IMR-90 (cell line): ENCODE results near the gene STX7. TPM values are rescaled to one million over a fixed set of nuclear protein-coding genes. Genes with fewer than 3 reads are reported as not detected.
A peak's percentile ranks its signal among the peaks of the same experiment; 100 is the strongest.

Experiments
- ATAC-seq: fragments of 200-7000 bp; cut with Tn5 transposase; 2 replicates; pipeline ENCODE4 v1.9.1; 2020; ENCODE audit warnings: low read depth, mild to moderate bottlenecking, moderate library complexity
- BruUV-seq: library from RNA; stranded (reverse); fragments of 400-500 nt; replicated peaks from 2 replicates; lab custom pipeline; 2021; lab: Mats Ljungman, UMichigan
- CTCF ChIA-PET: fragments of 300-600 bp; formaldehyde crosslinking; extraction: SDS; loops from one replicate; lab custom pipeline; 2021; ENCODE audit warnings: antibody characterized with exemption; lab: Yijun Ruan, JAX
- POLR2A ChIA-PET: fragments of 300-600 bp; sonication (Branson Sonifier 250); formaldehyde crosslinking; loops from one replicate; lab custom pipeline; 2022; ENCODE audit warnings: antibody characterized with exemption; ENCODE audit not compliant: unreplicated experiment; lab: Charles Lee
- DNase-seq: peaks from one replicate; pipeline ENCODE4 v3.0.0; 2013
- H2AFZ ChIP-seq: replicated peaks from 2 replicates; pipeline ENCODE3; 2013; ENCODE audit warnings: low read length, mild to moderate bottlenecking; ENCODE audit not compliant: poor library complexity
- H2AK5ac ChIP-seq: 2 replicates; pipeline ENCODE4 v1.6.1; 2013; ENCODE audit warnings: low read depth, low read length, inconsistent platforms
- H2AK9ac ChIP-seq: replicated peaks from 2 replicates; pipeline ENCODE3; 2013; ENCODE audit warnings: mild to moderate bottlenecking, low read depth, low read length, moderate library complexity; ENCODE audit not compliant: poor library complexity
- H2BK120ac ChIP-seq: 2 replicates; pipeline ENCODE4 v1.6.1; 2013; ENCODE audit warnings: low read depth, low read length, inconsistent platforms
- H2BK15ac ChIP-seq: 3 replicates; pipeline ENCODE4 v1.6.1; 2013; ENCODE audit warnings: low read depth, low read length, inconsistent platforms
- H2BK20ac ChIP-seq: 2 replicates; pipeline ENCODE4 v1.6.1; 2013; ENCODE audit warnings: low read depth, mild to moderate bottlenecking, inconsistent platforms, low read length, moderate library complexity
- H2BK5ac ChIP-seq: 2 replicates; pipeline ENCODE4 v1.6.1; 2013; ENCODE audit warnings: mild to moderate bottlenecking, low read depth, low read length, inconsistent platforms; ENCODE audit not compliant: poor library complexity, severe bottlenecking
- H3K14ac ChIP-seq: replicated peaks from 2 replicates; pipeline ENCODE4 v1.6.1; 2013; ENCODE audit warnings: low read depth, low read length, inconsistent platforms
- H3K18ac ChIP-seq: 2 replicates; pipeline ENCODE4 v1.6.1; 2013; ENCODE audit warnings: low read depth, low read length, control low read depth
- H3K23ac ChIP-seq: 2 replicates; pipeline ENCODE4 v1.6.1; 2013; ENCODE audit warnings: low read depth, low read length, inconsistent platforms
- H3K27ac ChIP-seq: 2 replicates; pipeline ENCODE4 v1.5.1; 2013; ENCODE audit warnings: mild to moderate bottlenecking, control low read depth, low read length; ENCODE audit not compliant: insufficient read depth
- H3K27me3 ChIP-seq: 2 replicates; pipeline ENCODE4 v1.6.1; 2013; ENCODE audit warnings: low read length; ENCODE audit not compliant: control insufficient read depth, insufficient read depth
- H3K36me3 ChIP-seq: 2 replicates; pipeline ENCODE4 v1.6.1; 2013; ENCODE audit warnings: low read length, mixed read lengths; ENCODE audit not compliant: control insufficient read depth, insufficient read depth
- H3K4ac ChIP-seq: 2 replicates; pipeline ENCODE4 v1.6.1; 2013; ENCODE audit warnings: low read depth, low read length, inconsistent platforms
- H3K4me1 ChIP-seq: 2 replicates; pipeline ENCODE4 v1.6.1; 2013; ENCODE audit warnings: low read length, mixed read lengths; ENCODE audit not compliant: control insufficient read depth, insufficient read depth
- H3K4me2 ChIP-seq: 2 replicates; pipeline ENCODE4 v1.6.1; 2013; ENCODE audit warnings: low read depth, mild to moderate bottlenecking, control low read depth, low read length, moderate library complexity
- H3K4me3 ChIP-seq: 2 replicates; pipeline ENCODE4 v1.5.1; 2013; ENCODE audit warnings: low read depth, mild to moderate bottlenecking, control low read depth, low read length, moderate library complexity; ENCODE audit not compliant: insufficient read depth
- H3K56ac ChIP-seq: 2 replicates; pipeline ENCODE4 v1.6.1; 2013; ENCODE audit warnings: low read length, inconsistent platforms; ENCODE audit not compliant: insufficient read depth; ENCODE audit errors: extremely low read depth
- H3K79me1 ChIP-seq, 2 experiments: 2 replicates each; pipeline ENCODE4 v1.6.1; 2013; ENCODE audit warnings: low read length in 2 of 2, inconsistent platforms in 1 of 2, low read depth in 1 of 2
- H3K9ac ChIP-seq: 2 replicates; pipeline ENCODE4 v1.6.1; 2013; ENCODE audit warnings: low read depth, low read length, control low read depth
- H3K9me1 ChIP-seq: 2 replicates; pipeline ENCODE4 v1.6.1; 2013; ENCODE audit warnings: low read length, inconsistent platforms; ENCODE audit not compliant: insufficient read depth
- H3K9me3 ChIP-seq: 2 replicates; pipeline ENCODE4 v1.6.1; 2013; ENCODE audit warnings: low read length; ENCODE audit not compliant: control insufficient read depth, insufficient read depth
- H4K20me1 ChIP-seq: 2 replicates; pipeline ENCODE4 v1.6.1; 2013; ENCODE audit warnings: low read length, inconsistent platforms; ENCODE audit not compliant: insufficient read depth
- H4K5ac ChIP-seq: 2 replicates; pipeline ENCODE4 v1.6.1; 2013; ENCODE audit warnings: mild to moderate bottlenecking, low read depth, low read length, control low read depth
- H4K8ac ChIP-seq, 2 experiments: 2 replicates each; pipeline ENCODE4 v1.6.1; 2013; ENCODE audit warnings: low read depth in 2 of 2, low read length in 2 of 2, control low read depth in 1 of 2, inconsistent platforms in 1 of 2
- H4K91ac ChIP-seq: 2 replicates; pipeline ENCODE4 v1.6.1; 2013; ENCODE audit warnings: low read depth, low read length, inconsistent platforms; ENCODE audit not compliant: insufficient read depth
- BHLHE40 ChIP-seq: fragments of 150-350 bp; IDR thresholded peaks from 2 replicates; pipeline ENCODE4 v1.6.1; 2016; ENCODE audit warnings: mild to moderate bottlenecking, low read depth, low read length
- CEBPB ChIP-seq: IDR thresholded peaks from 2 replicates; pipeline ENCODE4 v1.6.1; 2012; ENCODE audit warnings: low read depth, low read length, improper control_type of control experiment
- CHD1 ChIP-seq: IDR thresholded peaks from 2 replicates; pipeline ENCODE4 v1.6.1; 2012; ENCODE audit warnings: low read depth, low read length, improper control_type of control experiment
- CTCF ChIP-seq: conservative IDR thresholded peaks from 2 replicates; pipeline ENCODE4 v1.5.1; 2012; ENCODE audit warnings: mild to moderate bottlenecking, low read depth, low read length, improper control_type of control experiment
- ELK1 ChIP-seq: fragments of 150-350 bp; IDR thresholded peaks from 2 replicates; pipeline ENCODE4 v1.6.1; 2016; ENCODE audit warnings: low read depth, mild to moderate bottlenecking, low read length, moderate library complexity, borderline replicate concordance
- FOS ChIP-seq: fragments of 150-350 bp; IDR thresholded peaks from 2 replicates; pipeline ENCODE4 v1.6.1; 2016; ENCODE audit warnings: low read depth, low read length
- MAFK ChIP-seq: IDR thresholded peaks from 2 replicates; pipeline ENCODE4 v1.6.1; 2012; ENCODE audit warnings: low read depth, low read length, improper control_type of control experiment
- MAZ ChIP-seq: IDR thresholded peaks from 2 replicates; pipeline ENCODE4 v1.6.1; 2012; ENCODE audit warnings: low read depth, mild to moderate bottlenecking, low read length, improper control_type of control experiment, moderate library complexity, borderline replicate concordance
- NFE2L2 ChIP-seq: fragments of 150-350 bp; IDR thresholded peaks from 2 replicates; pipeline ENCODE4 v1.6.1; 2016; ENCODE audit warnings: low read depth, mild to moderate bottlenecking, low read length
- POLR2A ChIP-seq: IDR thresholded peaks from 2 replicates; pipeline ENCODE4 v1.6.1; 2012; ENCODE audit warnings: mild to moderate bottlenecking, low read depth, low read length
- RAD21 ChIP-seq: IDR thresholded peaks from 2 replicates; pipeline ENCODE4 v1.6.1; 2012; ENCODE audit warnings: low read length, improper control_type of control experiment
- RCOR1 ChIP-seq: IDR thresholded peaks from 2 replicates; pipeline ENCODE4 v1.6.1; 2012; ENCODE audit warnings: mild to moderate bottlenecking, low read length, improper control_type of control experiment; ENCODE audit not compliant: insufficient replicate concordance
- RFX5 ChIP-seq: IDR thresholded peaks from 2 replicates; pipeline ENCODE4 v1.8.0; 2012; ENCODE audit warnings: low read depth, mild to moderate bottlenecking, low read length, moderate library complexity
- WGBS, 2 experiments: methylation state at CpG; one replicate each; pipeline versions ENCODE4 v1.1.5 to v1.1.7; 2013; ENCODE audit warnings: missing lambda C conversion rate in 2 of 2; ENCODE audit not compliant: insufficient read length in 1 of 2; ENCODE audit errors: extremely low coverage in 2 of 2; 5-methylcytosine and 5-hydroxymethylcytosine counted together
- dilution Hi-C: fragments of 300-500 bp; cut with HindIII; formaldehyde crosslinking; loops from one replicate; pipeline ENCODE4 v1.14.3; 2018; ENCODE audit warnings: low sequenced_read_pairs; ENCODE audit not compliant: unreplicated experiment
- in situ Hi-C: fragments of 300-500 bp; cut with MboI; formaldehyde crosslinking; loops from 3 replicates; pipeline ENCODE4 v1.14.3; 2019; ENCODE audit warnings: low sequenced_read_pairs, inconsistent platforms, mixed read lengths
- intact Hi-C: fragments of 100-400 bp; cut with micrococcal nuclease; formaldehyde crosslinking; loops from 2 replicates; pipeline ENCODE4 v1.10.0; 2022
- polyA plus RNA-seq, 3 experiments: library from polyadenylated mRNA; depleted of rRNA; stranded (reverse); fragments of >200 nt; gene quantifications; 2 replicates each; pipeline ENCODE4 v1.2.3, GENCODE V29; 2012; ENCODE audit warnings: low replicate concordance in 1 of 3
- total RNA-seq: library from RNA; depleted of rRNA; stranded (reverse); fragments of >200 nt; gene quantifications from 2 replicates; pipeline ENCODE4 v1.2.3, GENCODE V29; 2012
- TF ChIP-seq, protein P1 (sequence below): fragments of 150-350 bp; IDR thresholded peaks from 2 replicates; pipeline ENCODE4 v1.6.1; 2017; ENCODE audit warnings: mild to moderate bottlenecking, antibody characterized with exemption, low read length, low read depth

STX7 gene
- total and polyA plus RNA-seq, 2 of the 4 experiments (the other 2 are of a cell fraction) = 16.5 to 35.1 TPM

DNA sequence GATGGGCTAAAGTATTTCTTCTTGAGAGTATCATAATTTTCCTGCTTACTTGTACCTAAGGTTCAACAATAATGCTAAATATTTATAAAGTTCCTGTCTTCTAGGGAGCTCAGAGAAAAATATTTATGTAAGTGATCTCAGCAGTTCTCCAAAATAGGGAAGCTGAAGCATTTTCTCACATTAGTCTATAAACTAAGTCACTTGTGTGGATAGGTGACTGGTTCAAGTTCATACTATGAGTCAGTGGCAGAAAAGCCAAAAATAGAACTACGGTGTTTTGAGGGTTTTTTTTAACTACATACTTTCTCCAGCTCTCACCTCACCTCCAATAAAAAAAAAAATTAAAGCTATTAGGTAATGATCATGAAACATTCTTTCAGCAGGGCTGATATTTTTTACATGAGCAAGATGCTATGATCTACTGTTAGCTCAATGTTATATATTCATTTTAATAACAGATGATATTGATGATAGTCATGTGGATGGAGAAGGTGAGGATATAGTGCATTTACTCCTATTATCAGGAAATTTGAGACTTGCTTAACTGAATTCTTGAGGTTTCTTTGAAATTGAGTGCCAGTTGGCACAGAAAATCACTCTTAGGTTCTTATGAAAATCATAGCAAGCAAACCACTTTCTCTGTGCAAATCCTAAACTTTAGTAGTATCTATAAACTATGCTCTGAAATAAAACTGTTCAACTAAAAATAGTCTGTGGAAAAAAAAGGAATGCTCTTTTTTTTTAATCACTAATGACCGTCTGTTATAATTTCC lies 107.6 kb downstream of the STX7 start:
- no peak overlapping the region for H4K5ac ChIP-seq
- H3K9me1 ChIP-seq = 0 out of 2 replicates have a peak, but pooled peaks cover 7% of the 10 kb centered on the region
- no peak overlapping the region for H3K23ac ChIP-seq
- no peak overlapping the region for H3K4me3 ChIP-seq
- H3K4me2 ChIP-seq = peak overlapping the region; percentile 96; the same call in 1 of the 2 replicates
- intact Hi-C loops (no loop called here), dilution Hi-C loops (no loop called here), in situ Hi-C loops (no loop called here)
- ChIA-PET POLR2A (interaction anchor here (0.6 kb wide), 1 partner anchor 84 kb away, joined by 3 read pairs; no protein-coding TSS in a partner anchor), CTCF (interaction anchor here (0.6 to 0.8 kb wide), 2 partner anchors 12 to 125 kb away, joined by 3 to 4 read pairs; no protein-coding TSS in a partner anchor)
- peak overlapping the region; percentile 69 for H2BK5ac ChIP-seq
- no CpG with 5 or more reads among the region's 2 CpGs for WGBS, 2 experiments
- H3K14ac ChIP-seq = no peak overlapping the region
- H4K8ac ChIP-seq = no peak overlapping the region
- H2BK20ac ChIP-seq = no peak overlapping the region
- no peaks in the 10 kb centered on the region for H3K9me3 ChIP-seq
- no peak overlapping the region for H3K9ac ChIP-seq
- no peak overlapping the region for H2AK9ac ChIP-seq
- H3K27me3 ChIP-seq = peaks cover 4% of the 10 kb centered on the region; the same call in 1 of the 2 replicates
- H3K27ac ChIP-seq = no peak overlapping the region
- H3K56ac ChIP-seq = no peak overlapping the region
- no peak overlapping the region for H3K4ac ChIP-seq
- H4K20me1 ChIP-seq = peaks cover 4% of the 10 kb centered on the region; the same call in 1 of the 2 replicates
- H2AFZ ChIP-seq = no peak overlapping the region
- no TSS peak for BruUV-seq
- peak; percentile 81 for DNase-seq
- peaks cover 2% of the 10 kb centered on the region; the same call in 1 of the 2 replicates for H3K4me1 ChIP-seq
- no peak overlapping the region for H2BK15ac ChIP-seq
- peak overlapping the region; percentile 80; the same call in 1 of the 2 replicates for H3K18ac ChIP-seq
- no peak overlapping the region; the same call in 1 of the 2 replicates for H2BK120ac ChIP-seq
- H4K91ac ChIP-seq = no peak overlapping the region
- H3K79me1 ChIP-seq = peaks cover 0 to 5% of the 10 kb centered on the region in 2 experiments; a peak in 1 of 4 replicates
- H3K36me3 ChIP-seq = no peaks in the 10 kb centered on the region
- H2AK5ac ChIP-seq = no peak overlapping the region
- peak; percentile 51 for ATAC-seq
- TF ChIP-seq MAZ (no peak), NFE2L2 (no peak), CHD1 (no peak), POLR2A (no peak), RFX5 (no peak), FOS (no peak; the same call in 1 of the 2 replicates), RCOR1 (no peak), ELK1 (no peak), CTCF (no peak), CEBPB (no peak), BHLHE40 (no peak), MAFK (no peak), RAD21 (no peak)
- TF ChIP-seq, protein P1, sequence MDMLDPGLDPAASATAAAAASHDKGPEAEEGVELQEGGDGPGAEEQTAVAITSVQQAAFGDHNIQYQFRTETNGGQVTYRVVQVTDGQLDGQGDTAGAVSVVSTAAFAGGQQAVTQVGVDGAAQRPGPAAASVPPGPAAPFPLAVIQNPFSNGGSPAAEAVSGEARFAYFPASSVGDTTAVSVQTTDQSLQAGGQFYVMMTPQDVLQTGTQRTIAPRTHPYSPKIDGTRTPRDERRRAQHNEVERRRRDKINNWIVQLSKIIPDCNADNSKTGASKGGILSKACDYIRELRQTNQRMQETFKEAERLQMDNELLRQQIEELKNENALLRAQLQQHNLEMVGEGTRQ = no peak
